Fibroblast of pulmonary artery (primary cell): ENCODE data around the gene CGNL1.

ENCODE experiments used
- DNase-seq: peaks from one replicate; pipeline ENCODE4 v3.0.0-alpha.2; 2010; ENCODE audit warnings: low read depth
- H3K4me3 ChIP-seq: replicated peaks from 2 replicates; pipeline ENCODE4 v1.5.1; 2011; ENCODE audit warnings: low read depth, mild to moderate bottlenecking, control low read depth, low read length, moderate library complexity
- TF ChIP-seq, protein P1 (sequence below): IDR thresholded peaks from 2 replicates; pipeline ENCODE4 v1.5.1; 2011; ENCODE audit warnings: mild to moderate bottlenecking, control low read depth, low read length, inconsistent platforms; ENCODE audit errors: missing control alignments

Gene CGNL1

DNA sequence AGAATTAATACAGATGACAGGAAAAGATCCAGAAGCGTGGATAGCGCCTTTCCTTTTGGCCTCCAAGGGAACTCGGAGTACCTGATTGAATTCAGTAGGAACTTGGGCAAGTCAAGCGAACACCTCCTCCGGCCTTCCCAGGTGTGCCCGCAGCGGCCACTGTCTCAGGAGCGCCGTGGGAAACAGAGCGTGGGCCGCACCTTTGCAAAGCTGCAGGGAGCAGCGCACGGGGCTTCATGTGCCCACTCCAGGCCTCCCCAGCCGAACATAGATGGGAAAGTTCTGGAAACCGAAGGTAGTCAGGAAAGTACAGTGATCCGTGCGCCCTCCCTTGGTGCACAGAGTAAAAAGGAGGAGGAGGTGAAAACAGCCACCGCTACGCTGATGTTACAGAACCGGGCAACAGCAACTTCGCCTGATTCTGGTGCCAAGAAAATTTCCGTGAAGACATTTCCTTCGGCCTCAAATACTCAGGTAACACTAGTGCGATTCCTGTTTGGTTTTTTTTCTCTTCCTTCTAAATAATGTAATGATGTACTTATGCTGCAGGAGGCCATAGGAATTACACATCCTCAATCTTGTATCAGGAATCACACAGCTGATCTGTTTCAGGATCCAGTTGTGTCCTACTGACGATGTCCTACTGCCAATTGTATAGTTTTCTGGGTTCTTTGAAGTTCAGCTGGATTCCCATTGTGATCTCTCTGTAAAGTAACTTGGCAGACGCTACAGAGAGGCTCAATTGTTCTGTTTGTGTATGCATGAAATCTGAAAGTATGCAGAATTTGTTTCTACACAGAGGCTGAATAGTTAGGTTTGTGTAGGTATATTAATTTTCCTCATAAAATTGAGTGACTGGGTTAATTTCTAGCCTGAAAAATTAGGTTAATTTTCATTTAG is 63.1 kb downstream of the CGNL1 start:
- peak; percentile 28 for DNase-seq
- H3K4me3 ChIP-seq = no peak overlapping the region
- TF ChIP-seq, protein P1, sequence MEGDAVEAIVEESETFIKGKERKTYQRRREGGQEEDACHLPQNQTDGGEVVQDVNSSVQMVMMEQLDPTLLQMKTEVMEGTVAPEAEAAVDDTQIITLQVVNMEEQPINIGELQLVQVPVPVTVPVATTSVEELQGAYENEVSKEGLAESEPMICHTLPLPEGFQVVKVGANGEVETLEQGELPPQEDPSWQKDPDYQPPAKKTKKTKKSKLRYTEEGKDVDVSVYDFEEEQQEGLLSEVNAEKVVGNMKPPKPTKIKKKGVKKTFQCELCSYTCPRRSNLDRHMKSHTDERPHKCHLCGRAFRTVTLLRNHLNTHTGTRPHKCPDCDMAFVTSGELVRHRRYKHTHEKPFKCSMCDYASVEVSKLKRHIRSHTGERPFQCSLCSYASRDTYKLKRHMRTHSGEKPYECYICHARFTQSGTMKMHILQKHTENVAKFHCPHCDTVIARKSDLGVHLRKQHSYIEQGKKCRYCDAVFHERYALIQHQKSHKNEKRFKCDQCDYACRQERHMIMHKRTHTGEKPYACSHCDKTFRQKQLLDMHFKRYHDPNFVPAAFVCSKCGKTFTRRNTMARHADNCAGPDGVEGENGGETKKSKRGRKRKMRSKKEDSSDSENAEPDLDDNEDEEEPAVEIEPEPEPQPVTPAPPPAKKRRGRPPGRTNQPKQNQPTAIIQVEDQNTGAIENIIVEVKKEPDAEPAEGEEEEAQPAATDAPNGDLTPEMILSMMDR = no peak

GRCh38 chr15:57440167-57440566 is 63.9 kb downstream of the CGNL1 start:
- peak; percentile 49 for DNase-seq
- H3K4me3 ChIP-seq = no peak overlapping the region
- TF ChIP-seq, protein P1 = no peak

- DNase-seq = peak; percentile 85
- TF ChIP-seq, protein P1 = no peak
- no peak overlapping the region for H3K4me3 ChIP-seq
These were observed 64.5 kb downstream of the CGNL1 start for GRCh38 chr15:57440799-57441198.

DNA sequence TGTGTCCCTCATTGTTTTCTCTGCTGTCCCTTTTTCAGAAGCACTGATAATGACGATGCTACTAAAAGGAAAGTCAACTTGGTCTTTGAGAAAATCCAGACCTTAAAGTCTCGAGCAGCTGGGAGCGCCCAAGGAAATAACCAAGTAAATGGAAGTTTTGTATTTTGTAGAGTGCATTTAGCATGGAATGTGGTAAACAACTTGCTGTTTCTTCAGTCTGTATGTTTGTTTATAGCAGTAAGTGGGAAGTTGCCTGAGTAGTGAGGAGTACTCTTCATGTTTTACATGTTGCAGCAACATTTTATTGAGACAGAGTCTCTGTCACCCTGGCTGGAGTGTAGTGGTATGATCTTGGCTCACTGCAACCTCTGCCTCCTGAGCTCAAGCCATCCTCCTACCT is 66.0 kb downstream of the CGNL1 start:
- no peak for DNase-seq
- no peak overlapping the region for H3K4me3 ChIP-seq
- TF ChIP-seq, protein P1 = no peak

GRCh38 chr15:57443486-57443885 is 67.2 kb downstream of the CGNL1 start:
- no peak for DNase-seq
- TF ChIP-seq, protein P1 = no peak
- no peak overlapping the region for H3K4me3 ChIP-seq

DNA sequence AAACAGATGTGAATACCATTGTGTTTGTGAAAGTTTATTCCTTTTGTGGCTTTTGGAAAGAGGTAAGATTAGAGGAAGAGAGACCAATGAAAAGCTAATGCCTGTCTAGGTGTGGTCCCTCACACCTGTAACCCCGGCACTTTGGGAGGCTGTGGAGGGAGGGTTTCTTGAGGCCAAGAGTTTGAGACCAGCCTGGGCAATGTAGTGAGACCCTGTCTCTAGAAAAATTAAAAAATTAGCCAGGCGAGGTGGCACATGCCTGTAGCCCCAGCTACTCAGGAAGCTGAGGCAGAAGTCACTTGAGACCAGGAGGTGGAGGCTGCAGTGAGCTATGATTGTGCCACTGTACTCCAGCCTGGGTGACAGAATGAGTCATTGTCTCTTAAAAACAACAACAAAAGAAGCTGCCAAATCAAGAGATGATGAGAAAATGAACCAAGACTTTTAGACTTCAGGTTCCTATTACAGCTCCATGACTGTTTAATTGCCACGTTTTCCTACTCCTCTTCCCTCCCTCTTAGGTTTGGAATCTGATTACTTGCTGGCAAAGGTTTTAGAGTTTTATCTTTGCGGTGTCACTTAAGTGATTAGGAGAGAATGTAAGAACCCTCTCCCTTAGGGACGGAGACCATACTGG is 68.7 kb downstream of the CGNL1 start:
- TF ChIP-seq, protein P1 = no peak
- DNase-seq = peak; percentile 47
- H3K4me3 ChIP-seq = no peak overlapping the region
